ENCODE measurements around the gene CEP131. TPM values are rescaled to one million over a fixed set of nuclear protein-coding genes. Genes with fewer than 3 reads are reported as not detected.

CEP131 gene
- total RNA-seq, 4 donors from 2014 or later = 5.7 to 21.3 (median 6.8) TPM

DNA sequence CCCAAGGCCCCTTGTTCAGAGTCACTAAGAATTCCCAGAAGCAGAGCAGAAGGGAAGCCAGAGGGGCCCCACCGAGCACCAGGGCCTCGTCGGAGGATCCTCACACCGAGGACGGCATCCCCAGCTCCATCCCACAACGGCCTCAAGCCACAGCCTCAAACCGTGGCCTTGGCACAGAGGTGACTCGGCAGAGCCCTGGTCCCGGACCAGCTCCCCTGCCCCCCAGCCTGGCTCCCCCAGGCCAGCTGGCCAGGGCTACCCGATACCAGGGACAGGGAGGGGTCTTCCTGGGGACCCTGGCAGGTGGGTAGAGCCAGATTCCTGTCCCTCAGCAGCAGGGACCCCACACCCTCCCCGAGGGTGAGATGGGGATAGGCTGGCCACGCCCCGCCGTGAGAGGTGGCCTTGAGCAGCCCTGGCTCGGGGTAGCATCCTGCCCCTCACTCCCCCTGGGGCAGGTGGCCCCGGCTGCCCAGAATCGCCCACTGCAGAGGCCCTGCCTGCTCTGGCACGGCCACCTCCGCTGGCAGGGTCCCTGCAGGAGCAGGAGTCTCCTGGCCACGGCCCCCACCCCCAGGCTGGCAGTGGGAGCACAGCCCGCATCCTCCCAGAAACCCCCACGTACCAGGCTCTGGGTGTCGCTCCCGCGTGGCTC is 63.0 kb downstream of the CEP131 start:
- intact Hi-C loops (cut with DNase I; ENCODE audit: low total_unique reads) = no loop called here
- TF ChIP-seq POLR2A (IDR thresholded peaks at IDR 0.05) = no peak
- no peak for TF ChIP-seq POLR2AphosphoS5 (IDR thresholded peaks at IDR 0.05)
- no peak for TF ChIP-seq EP300 (IDR thresholded peaks at IDR 0.05; ENCODE audit: low read depth)
- TF ChIP-seq, protein P1, sequence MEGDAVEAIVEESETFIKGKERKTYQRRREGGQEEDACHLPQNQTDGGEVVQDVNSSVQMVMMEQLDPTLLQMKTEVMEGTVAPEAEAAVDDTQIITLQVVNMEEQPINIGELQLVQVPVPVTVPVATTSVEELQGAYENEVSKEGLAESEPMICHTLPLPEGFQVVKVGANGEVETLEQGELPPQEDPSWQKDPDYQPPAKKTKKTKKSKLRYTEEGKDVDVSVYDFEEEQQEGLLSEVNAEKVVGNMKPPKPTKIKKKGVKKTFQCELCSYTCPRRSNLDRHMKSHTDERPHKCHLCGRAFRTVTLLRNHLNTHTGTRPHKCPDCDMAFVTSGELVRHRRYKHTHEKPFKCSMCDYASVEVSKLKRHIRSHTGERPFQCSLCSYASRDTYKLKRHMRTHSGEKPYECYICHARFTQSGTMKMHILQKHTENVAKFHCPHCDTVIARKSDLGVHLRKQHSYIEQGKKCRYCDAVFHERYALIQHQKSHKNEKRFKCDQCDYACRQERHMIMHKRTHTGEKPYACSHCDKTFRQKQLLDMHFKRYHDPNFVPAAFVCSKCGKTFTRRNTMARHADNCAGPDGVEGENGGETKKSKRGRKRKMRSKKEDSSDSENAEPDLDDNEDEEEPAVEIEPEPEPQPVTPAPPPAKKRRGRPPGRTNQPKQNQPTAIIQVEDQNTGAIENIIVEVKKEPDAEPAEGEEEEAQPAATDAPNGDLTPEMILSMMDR (IDR thresholded peaks at IDR 0.05) = no peak
- H3K27me3 ChIP-seq = peaks cover 24% of the 10 kb centered on the region

GRCh38 chr17:81158688-81159590 is 63.8 kb downstream of the CEP131 start:
- in situ Hi-C loops (cut with MboI; ENCODE audit: low pct_ligation_motif_present in 1 of 4, low pct_unique_long_range_greater_than_20kb in 1 of 4, low sequenced_read_pairs in 3 of 4) = no loop called here
- intact Hi-C loops (cut with DNase I; ENCODE audit: low total_unique reads) = no loop called here
- Histone ChIP-seq H3K27me3 (peaks cover 17% of the 10 kb centered on the region), H3K27ac (no peak overlapping the region), H3K36me3 (no peaks in the 10 kb centered on the region), H3K4me1 (no peaks in the 10 kb centered on the region), H3K4me3 (no peak overlapping the region), H3K9me3 (no peaks in the 10 kb centered on the region)
- TF ChIP-seq POLR2A (IDR thresholded peaks at IDR 0.05) = no peak
- TF ChIP-seq, protein P1 (IDR thresholded peaks at IDR 0.05) = no peak
- TF ChIP-seq POLR2AphosphoS5 (IDR thresholded peaks at IDR 0.05) = no peak
- TF ChIP-seq EP300 (IDR thresholded peaks at IDR 0.05; ENCODE audit: low read depth) = no peak
- 90% methylated on average over 43 of the region's 43 CpGs; no CpG with 5 or more reads in 1 of the 2 donors for WGBS, 2 donors (ENCODE audit: low coverage in 1 of 2)
- DNase-seq = no peak

More for the DNA sequence above, 63.0 kb downstream of the CEP131 start:
- no peaks in the 10 kb centered on the region for H3K9me3 ChIP-seq
- in situ Hi-C loops (cut with MboI; ENCODE audit: low pct_ligation_motif_present in 1 of 4, low pct_unique_long_range_greater_than_20kb in 1 of 4, low sequenced_read_pairs in 3 of 4) = no loop called here
- H3K4me1 ChIP-seq = no peaks in the 10 kb centered on the region
- WGBS, 2 donors (ENCODE audit: low coverage in 1 of 2) = 63% methylated on average over 11 of the region's 25 CpGs; no CpG with 5 or more reads in 1 of the 2 donors
- H3K4me3 ChIP-seq = peak overlapping the region in 2 of 4 donors; percentile 17 to 41
- H3K36me3 ChIP-seq = no peaks in the 10 kb centered on the region
- peak overlapping the region in 2 of 4 donors; percentile 28 to 33 for H3K27ac ChIP-seq
- DNase-seq = no peak

GRCh38 chr17:81157848-81158687 is 64.7 kb downstream of the CEP131 start:
- Histone ChIP-seq H3K4me3 (no peak overlapping the region), H3K27me3 (peaks cover 8% of the 10 kb centered on the region), H3K27ac (no peak overlapping the region), H3K4me1 (no peaks in the 10 kb centered on the region), H3K9me3 (no peaks in the 10 kb centered on the region), H3K36me3 (no peaks in the 10 kb centered on the region)
- TF ChIP-seq, protein P1 (IDR thresholded peaks at IDR 0.05) = no peak
- TF ChIP-seq POLR2AphosphoS5 (IDR thresholded peaks at IDR 0.05) = no peak
- no peak for TF ChIP-seq EP300 (IDR thresholded peaks at IDR 0.05; ENCODE audit: low read depth)
- no peak for TF ChIP-seq POLR2A (IDR thresholded peaks at IDR 0.05)
- DNase-seq = no peak
- in situ Hi-C loops (cut with MboI; ENCODE audit: low pct_ligation_motif_present in 1 of 4, low pct_unique_long_range_greater_than_20kb in 1 of 4, low sequenced_read_pairs in 3 of 4) (no loop called here), intact Hi-C loops (cut with DNase I; ENCODE audit: low total_unique reads) (no loop called here)
- 91 to 95% methylated on average over 4 to 37 of the region's 39 CpGs for WGBS, 2 donors (ENCODE audit: low coverage in 1 of 2)
